Iris pigment epithelial cell (primary cell): ENCODE data around the gene PPP3R2.

Experiments used
- DNase-seq: peaks from one replicate; pipeline ENCODE4 v3.0.0-alpha.2; 2011; ENCODE audit warnings: low read depth

The PPP3R2 gene, protein sequence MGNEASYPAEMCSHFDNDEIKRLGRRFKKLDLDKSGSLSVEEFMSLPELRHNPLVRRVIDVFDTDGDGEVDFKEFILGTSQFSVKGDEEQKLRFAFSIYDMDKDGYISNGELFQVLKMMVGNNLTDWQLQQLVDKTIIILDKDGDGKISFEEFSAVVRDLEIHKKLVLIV

DNA sequence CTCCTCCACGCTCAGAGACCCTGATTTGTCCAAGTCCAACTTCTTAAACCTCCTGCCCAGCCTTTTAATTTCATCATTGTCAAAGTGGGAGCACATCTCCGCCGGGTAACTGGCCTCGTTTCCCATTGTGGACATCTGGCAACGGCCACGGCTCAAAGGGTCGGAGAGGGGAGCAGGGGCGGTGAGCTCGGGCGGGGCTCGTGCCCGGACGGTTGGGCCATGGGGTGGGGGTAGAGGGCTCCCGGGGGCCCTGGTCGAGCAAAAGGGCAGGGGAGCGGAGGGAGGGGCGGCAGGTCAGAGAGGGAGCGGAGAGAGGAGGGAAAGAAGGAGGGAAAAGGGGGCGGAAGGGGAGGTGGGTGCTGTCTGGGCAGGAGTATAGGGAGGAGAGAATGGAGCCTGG lies at the start of gene PPP3R2:
Gene PPP3R2, minus strand, starts transcription at position 174 of the 400 bp plus-strand sequence. Its CDS starts 48 bp downstream, at position 126.
- no peak for DNase-seq

DNA sequence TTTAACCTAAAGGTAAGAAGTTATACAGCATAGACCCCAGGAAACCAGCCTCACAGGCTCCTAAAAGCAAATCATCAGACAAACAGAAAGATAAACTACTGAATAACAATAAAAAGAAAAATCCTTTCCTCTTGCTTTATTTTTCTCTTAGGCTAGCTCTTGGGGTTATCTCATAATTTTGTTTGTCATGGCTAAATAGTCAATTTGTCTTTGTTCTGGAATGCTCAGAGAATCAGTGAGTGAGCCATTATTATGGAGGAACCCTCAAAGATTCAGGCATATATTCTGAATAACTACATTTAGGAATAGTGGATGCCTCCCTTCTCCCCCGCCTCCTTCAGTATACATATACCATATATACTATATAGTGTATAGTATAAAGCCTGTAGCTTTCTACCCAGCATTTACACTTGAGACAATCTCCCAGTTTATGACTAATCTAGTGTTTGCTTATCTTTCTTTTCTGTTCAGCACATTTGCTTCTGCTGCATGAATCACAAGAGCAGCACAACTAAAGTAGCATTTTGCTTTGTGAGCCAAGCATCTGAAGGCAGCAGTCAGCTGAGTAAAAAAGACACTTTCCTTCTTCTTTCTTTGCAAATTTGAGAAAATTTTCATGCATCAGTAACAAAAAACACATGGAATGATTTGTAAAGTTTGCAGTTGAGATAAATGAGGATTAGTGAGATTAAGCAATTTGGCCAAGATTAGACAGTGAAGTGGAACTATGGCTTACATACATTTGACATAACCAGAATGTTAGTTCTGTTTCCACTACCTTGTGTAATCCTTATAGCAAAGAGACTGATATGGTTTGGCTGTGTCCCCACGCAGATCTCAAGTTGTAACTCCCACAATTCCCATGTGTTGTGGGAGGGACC lies 45.3 kb upstream of the PPP3R2 start:
- DNase-seq: peak; percentile 4

DNA sequence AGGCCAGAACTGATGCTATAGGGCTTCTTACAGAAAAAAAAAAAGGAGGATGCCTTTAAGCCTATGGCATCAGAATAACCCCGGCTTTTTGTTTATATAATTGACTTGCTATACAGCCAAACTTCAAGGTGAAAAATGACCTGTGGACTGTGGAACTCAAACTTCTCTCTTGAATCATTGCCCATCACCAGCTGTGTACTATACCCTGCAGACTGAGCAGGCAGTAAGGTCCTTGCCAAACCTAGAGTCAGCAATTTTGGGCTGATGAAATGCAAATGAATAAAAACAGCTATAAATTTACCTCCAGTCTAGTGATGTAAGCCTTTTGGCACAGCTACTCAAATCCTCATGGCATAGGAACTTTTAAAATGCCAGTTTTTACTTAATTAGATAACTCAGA lies 44.5 kb upstream of the PPP3R2 start:
- no peak for DNase-seq

DNA sequence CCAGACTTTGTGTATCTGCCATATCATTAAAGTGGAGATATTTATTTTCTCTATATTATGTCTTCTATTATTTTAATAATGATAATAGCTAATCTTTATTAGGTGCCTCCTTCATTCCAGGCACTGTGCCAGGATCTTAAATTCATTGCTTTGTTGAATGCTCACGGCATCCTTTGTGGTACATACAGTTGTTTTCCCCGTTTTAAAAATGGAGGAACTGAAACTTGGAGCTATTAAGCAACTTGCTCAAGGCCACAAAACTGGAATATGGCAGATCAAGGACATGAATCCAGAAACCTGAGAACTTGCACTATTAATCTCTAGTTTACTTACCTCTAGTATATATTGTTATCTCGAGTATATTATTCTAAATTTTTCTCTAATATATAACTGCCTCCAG lies 41.5 kb upstream of the PPP3R2 start:
- DNase-seq: no peak

DNA sequence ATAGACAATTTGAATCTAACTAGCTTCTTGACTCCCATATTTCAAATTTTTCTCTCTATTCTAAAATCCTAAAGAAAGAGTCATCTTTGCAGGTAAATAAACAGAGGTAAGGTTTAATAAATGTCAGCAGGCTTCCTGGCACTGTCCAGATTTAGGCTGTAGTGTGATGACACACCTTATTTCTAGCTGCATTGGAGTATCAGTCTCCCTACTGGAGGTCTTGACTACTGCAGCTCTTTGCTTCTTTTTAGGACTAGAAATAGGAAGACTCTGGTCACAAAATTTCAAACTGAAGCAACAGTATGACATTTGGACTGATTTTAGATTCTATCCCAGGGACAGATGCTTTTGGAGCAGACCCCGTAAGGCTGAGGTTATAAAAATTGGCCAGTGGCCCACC lies 40.7 kb upstream of the PPP3R2 start:
- no peak for DNase-seq

DNA sequence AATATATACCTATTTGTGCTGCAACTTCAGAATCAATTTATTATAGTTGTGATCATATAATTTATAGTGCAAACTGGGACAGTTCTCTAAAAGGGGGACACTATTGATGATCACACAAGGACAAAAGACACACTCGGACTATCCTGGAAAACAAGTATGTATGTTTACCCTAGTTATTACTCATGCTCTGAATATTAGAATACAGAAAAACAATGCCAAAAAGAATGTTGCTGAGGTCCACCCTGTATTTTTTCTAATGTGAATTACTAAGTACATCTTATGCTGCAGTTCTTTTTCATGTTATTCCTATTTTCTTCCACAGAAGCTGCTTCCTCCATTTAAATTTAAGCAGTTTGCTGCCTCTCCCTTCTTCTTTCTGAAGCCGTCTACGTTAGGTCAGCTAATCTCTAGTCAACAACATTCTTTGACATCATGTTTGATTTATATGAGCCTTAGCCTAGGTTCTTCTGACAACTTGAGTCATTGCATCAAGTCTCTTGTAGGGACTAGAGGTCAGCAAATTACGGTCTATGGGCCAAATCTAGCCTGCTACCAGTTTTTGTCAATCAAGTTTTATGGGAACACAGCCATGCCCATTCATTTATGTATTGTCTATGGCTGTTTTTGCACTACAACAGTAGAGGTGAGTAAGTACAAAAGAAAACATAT lies 40.1 kb upstream of the PPP3R2 start:
- no peak for DNase-seq

DNA sequence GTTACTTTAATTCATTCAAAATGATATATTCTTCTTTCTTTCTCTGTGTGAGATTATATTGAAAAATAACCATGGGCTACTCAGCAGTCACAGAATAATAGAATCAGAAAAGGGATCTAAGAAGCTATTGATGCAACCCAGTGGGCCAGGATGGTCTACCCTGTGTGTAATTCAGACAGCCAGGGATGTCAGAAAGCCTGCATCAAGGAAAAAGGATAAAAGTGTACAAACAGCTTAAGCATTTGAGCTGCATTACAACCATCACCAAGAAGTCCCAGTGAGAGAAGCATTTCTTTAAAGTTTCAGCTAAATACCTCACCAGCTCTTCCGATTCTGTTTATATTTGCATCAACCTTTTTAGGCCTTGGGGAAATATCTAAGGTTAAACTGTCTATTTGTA lies 37.8 kb upstream of the PPP3R2 start:
- no peak for DNase-seq

DNA sequence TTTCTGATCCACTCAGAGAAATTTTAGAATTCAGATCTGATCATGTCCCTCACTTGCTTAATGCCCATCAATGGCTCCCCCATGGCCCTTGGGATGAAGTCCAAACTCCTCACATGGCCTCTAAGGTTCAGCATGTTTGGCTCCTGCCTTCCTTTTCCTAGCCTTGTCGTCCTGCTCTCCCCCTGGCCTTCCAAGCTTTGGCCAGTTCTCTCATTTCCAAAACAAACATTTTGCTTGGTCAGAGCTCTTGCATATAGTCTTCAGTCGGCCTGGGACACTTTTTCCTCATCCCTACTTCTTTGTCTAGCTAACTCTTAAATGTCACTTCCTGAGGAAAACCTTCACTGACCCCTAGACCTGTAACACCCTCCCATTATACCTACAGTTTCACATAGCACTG lies 37.1 kb upstream of the PPP3R2 start:
- no peak for DNase-seq

DNA sequence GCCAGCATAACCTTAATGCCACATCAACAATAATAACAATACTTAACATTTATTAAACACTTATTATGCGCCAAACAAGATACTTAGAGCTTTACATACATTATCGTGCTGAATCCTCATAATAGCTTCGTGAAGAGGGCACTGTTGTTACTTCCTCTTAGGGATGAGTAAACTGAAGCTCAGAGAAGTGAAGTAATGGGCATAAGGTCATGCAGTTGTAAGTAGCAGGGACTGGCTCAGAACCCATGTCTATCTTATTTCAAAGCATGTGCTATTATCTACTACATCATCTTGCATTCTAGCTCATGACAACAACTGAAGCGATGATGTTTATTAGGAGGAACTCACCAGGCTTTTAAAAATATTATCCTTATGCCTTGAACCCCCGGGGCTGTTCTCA lies 34.9 kb upstream of the PPP3R2 start:
- DNase-seq: no peak

DNA sequence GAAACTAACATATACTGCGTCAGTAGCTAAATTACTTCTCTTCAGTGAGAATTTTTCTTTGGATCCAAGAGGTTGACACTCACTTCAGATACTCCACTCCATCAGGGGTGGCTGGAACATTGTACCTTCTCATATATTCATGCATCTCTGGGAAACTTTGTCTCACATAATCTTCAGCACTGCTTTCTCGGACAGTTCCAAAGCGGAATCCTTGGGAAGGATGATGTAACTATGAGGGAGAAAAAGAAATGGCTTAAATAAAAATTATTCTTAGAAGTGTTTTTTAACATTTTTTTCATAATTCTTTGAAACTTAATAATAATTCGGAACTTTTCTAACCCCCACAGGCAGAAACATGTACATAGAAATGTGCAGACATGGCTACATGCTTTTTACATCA lies 33.4 kb upstream of the PPP3R2 start:
- peak; percentile 7 for DNase-seq

DNA sequence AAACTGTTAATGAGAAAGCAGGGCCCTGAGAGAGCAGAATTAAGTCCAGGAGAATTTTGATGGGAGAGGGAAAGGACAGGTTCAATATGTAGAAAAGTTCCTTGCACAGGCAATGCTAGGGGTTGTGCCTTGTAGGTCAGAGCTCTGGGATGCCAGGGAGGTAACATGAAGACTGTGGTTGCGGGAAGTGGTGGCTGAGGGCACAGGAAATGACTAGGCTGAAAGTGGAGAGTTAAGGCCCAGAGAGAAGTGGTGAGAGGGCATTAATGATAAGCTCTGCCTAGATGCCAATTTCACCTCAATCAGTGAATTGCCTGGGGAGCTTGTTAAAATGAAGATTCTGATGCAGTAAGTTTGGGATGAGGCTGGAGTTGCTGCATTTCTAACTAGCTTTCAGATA lies 31.5 kb upstream of the PPP3R2 start:
- no peak for DNase-seq

DNA sequence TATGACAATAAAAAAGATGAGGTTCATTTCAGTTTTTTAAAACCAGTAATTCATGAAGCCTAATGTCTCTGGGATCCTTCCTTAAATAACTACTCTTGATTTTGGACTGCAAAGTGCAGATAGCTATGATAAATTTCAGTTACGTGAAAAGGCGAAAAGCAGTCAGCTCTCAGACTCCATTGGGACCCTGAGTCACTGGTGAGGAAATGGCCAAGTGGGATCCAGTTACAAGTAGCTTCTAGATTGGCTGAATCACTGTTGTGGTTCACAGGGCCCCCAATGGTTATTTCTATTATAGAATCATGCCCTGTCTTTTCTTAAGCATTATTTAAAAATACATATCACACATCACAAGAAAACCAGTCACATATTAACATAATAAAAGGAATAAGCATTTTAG lies 31.1 kb upstream of the PPP3R2 start:
- DNase-seq: peak; percentile 2

DNA sequence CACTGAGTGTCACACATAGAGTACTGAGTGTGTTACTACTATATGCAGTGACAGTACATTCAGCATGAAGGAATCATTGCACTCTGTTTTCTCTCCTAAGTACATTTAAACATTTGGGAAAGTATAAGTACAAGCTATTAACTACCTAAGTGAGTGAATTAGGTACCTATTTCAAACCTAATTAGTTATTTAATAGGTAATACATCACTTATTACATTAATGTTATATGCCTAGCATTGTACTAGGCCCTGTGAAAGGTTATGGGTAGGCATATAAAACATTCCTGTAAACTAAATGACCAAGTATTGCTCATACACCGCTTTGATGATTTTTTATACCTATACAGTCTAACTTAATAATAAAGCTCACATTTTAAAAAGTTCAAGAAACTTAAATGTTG lies 25.7 kb upstream of the PPP3R2 start:
- DNase-seq: no peak

DNA sequence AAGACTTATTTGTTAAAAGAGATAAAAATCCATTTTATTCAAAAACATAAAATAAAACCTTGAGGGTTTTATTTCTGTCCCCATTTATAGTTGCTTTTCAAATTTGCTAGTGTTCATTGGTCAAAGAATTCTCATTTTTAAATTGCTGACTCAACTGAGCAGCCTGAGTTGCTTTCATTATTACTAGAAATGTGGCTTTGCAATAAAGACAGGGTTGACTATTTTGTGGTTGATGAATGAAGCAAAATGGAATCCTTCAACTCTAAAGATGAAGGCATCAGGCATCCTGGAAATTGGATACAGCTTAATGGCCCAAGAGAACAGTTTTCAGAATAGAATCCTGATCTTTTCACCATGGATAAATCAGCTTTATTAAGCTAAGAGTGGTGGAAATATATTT lies 23.9 kb upstream of the PPP3R2 start:
- DNase-seq: no peak

DNA sequence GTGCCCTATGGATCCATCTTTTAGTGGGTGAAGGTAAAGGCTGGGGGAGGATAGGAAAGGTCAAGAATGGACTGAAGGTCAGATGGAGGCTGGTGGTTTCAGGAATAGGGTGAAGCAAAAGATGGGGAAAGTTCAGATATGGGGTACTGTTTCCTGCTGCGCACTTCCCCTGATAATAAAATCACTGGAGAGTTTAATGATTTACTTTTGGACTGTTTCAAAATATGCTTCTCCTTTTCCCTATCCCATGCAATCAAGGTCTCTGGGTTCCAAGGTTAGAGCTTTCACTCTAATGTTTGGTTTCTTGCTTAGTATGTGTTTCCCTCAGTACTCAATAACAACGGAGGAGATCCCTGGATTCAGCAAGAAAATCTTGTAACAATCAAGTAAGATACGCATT lies 10.8 kb upstream of the PPP3R2 start:
- no peak for DNase-seq

DNA sequence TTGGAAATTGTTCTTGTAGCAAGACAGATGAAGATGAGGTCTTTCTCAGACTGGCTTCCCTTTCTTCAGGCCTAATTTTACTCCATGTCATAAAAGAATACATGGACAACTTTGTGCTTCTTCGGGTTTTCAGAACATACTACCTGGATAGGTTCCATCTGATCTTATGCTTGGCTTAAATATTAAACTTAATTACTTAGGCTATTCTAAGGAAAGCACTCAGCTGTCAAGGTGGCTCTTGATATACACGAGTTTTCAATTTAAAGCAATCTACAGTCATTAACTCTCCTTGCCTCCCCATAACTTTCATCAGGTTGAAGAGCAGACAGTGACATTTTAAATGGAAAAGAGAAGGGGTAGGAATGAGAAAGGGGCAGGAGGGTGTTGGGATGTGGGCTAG lies 9.5 kb upstream of the PPP3R2 start:
- DNase-seq: no peak

DNA sequence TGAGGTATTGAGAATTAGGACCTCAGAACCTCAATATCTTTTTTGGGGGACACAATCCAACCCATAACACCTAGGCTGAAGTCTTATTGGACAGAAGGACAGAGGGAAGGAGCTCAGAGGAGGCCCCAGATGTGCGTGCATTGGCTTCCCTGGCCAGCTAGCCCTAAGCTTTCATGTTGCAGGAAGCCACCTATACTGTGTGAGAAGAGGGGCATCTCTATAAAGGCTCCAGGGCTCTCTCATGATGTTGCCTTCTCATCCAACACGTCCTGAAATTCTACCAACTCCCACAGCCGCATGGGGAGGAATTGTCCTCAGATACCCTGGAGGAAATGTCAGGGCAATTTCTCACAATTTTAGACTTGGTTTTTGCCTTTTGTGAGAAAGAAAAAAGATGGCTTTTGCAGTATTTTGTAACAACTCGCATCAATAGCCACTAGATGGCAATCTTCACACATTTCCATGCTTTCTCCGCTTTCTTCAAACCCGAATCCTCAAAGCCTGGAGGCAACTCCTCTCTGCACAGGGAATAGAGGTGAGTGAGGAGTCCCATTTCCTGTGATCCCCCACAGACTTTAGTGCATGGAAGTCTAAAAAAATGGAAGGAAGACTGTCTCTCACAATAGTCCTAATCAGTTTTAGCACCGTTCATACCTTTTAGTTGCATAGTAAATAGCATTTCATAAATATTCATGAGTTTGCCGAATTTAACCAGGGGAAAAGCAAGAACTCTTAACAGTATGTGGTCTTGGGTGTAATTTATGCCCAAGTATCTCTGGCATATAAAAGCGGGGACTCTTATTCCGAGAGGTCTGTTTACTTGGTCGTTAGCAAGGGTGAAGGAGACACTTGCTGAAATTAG lies 7.4 kb upstream of the PPP3R2 start:
- peak; percentile 51 for DNase-seq

DNA sequence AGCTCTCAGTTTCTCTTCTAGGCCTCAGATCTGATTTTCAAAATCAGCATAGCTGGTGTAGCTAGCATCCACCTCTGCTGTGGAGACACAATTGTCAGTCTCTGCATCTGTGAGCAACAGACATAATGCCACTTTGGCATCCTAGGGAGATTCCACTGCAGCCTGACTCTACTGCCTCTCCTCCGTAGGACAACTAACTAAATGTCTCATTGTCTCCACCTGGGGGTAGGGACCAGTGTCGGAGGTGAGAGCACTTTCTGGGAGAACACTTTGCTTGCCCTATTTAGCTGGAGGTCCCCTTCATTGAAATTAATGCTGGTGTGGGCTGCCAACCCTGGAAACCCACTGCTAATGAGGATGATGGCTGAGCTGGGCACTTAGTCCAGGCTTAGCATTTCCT lies 1.4 kb downstream of the PPP3R2 start:
- DNase-seq: no peak

DNA sequence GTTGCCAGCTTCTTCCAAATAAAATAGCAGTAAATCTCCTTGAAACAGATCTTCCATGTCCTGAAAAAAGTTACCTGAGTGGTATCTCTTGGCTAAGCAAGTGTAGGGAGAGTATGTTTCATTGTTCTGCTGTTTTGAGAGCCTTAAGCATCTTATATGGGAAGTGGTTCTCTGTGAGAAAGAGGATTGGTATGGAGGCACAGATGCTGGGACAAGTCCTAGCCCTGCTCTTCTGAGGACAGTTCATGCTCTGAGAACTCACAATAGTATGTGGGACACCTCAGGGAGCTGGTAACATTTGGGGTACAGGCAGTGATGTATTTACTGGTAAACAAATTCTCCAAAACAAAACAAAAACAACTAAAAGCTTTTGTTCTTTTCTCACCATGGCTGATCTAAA lies 2.0 kb downstream of the PPP3R2 start:
- no peak for DNase-seq

DNA sequence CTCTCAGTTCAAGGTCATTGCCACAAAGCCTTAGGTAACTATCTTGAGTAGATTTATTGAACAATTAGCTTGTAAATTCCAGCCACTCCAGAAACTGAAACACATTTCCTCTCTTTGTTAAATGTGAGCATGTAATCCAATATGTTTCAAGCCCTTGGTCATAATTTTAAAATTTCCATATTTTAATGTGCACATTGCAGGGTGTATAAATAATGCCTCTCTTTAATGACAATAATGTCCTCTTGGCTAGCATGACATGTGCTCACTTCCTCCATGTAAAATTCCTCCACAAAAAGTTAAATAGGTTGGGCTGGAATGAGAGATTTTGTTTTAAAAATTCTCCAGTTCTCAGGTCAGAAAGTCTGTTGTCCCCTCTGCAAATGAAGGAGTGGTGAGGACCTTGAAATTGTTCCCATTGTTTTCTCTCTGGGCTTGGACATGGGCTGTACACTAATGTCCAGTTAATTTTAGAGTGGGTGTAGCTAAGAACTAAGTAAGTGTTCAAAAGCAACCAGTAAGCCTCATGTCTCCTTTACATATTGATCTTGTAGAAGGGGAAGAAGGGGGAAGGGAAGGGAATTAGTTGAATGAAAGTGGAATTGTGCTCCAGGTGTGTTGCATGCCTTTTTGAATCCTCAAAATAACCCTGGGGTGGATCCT lies 2.9 kb downstream of the PPP3R2 start:
- no peak for DNase-seq

DNA sequence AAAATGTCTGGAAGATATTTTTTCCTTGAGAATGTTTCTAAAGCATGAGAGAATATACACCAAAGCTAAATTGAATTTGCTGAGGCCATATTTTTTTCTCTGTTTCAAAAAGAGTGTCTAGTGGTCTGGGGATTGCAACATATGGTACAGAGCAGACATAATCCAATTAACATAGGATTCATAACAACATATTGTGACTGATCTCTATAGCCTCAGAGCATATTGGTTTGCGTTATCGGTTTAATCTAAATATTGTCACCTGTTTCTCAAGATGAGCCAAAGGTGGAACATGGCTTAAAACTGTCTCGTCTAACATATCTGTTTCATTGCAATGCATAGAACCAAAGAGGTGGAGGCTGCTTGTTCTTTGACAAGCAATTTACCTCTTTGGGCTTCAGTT lies 3.9 kb downstream of the PPP3R2 start:
- no peak for DNase-seq

DNA sequence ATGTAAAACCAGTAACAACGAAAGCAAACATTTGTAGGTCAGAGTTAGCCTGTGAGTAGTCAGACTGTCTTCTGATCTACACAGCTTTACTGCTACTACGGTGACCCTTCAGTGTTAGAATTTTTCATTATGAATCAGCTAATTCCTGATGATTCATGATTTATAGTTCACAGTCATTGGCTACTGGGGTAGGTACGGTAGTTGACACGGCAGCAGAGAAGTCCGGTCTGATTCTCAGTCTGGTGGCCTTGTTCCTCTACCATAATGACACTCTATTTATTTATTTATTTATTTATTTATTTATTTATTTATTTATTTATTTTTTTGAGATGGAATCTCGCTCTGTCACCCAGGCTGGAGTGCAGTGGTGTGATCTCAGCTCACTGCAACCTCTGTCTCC lies 4.7 kb downstream of the PPP3R2 start:
- DNase-seq: peak; percentile 89
